Calu3 (cell line): ENCODE data around the gene DOCK10. TPM values are rescaled to one million over a fixed set of nuclear protein-coding genes. Genes with fewer than 3 reads are reported as not detected.

Experiments used
- BruUV-seq: library from RNA; stranded (reverse); fragments of 400-500 nt; replicated peaks from 2 replicates; lab custom pipeline; 2021; lab: Mats Ljungman, UMichigan
- CTCF ChIA-PET: fragments of 300-600 bp; sonication (Branson Sonifier 250); formaldehyde crosslinking; loops from one replicate; lab custom pipeline; 2022; ENCODE audit warnings: antibody characterized with exemption; lab: Charles Lee
- DNase-seq: peaks from one replicate; pipeline ENCODE4 v3.0.0; 2022
- H3K27ac Mint-ChIP-seq: one replicate; pipeline ENCODE4 v1.8.0; 2022; ENCODE audit warnings: mixed read lengths; ENCODE audit not compliant: unreplicated experiment
- H3K27me3 Mint-ChIP-seq: one replicate; pipeline ENCODE4 v1.8.0; 2022; ENCODE audit warnings: mixed read lengths; ENCODE audit not compliant: unreplicated experiment
- H3K36me3 Mint-ChIP-seq: one replicate; pipeline ENCODE4 v1.8.0; 2022; ENCODE audit warnings: mild to moderate bottlenecking, moderate library complexity, mixed read lengths; ENCODE audit not compliant: insufficient read depth, unreplicated experiment
- H3K4me1 Mint-ChIP-seq: one replicate; pipeline ENCODE4 v1.8.0; 2022; ENCODE audit warnings: mild to moderate bottlenecking, low read depth, mixed read lengths; ENCODE audit not compliant: unreplicated experiment
- H3K4me3 Mint-ChIP-seq: one replicate; pipeline ENCODE4 v1.8.0; 2022; ENCODE audit warnings: mild to moderate bottlenecking, low read depth, moderate library complexity, mixed read lengths; ENCODE audit not compliant: unreplicated experiment
- H3K9me3 Mint-ChIP-seq: one replicate; pipeline ENCODE4 v1.8.0; 2022; ENCODE audit warnings: low read depth, mixed read lengths; ENCODE audit not compliant: unreplicated experiment
- CTCF ChIP-seq: fragments of 200-600 bp; IDR thresholded peaks from one replicate; pipeline ENCODE4 v1.8.0; 2022; ENCODE audit warnings: antibody characterized with exemption; ENCODE audit not compliant: unreplicated experiment
- intact Hi-C: fragments of 100-400 bp; cut with micrococcal nuclease; formaldehyde crosslinking; loops from one replicate; pipeline ENCODE4 v1.10.0; 2022; ENCODE audit not compliant: unreplicated experiment
- total RNA-seq: library from RNA; stranded (reverse); gene quantifications from 2 replicates; pipeline ENCODE4 v1.2.3, GENCODE V29; 2022

DOCK10 gene
- total RNA-seq, 1 experiment from 2014 or later = 11.9 TPM

GRCh38 chr2:225028572-225028971 is 13.7 kb downstream of the DOCK10 start:
- Mint-ChIP-seq H3K9me3 (no peaks in the 10 kb centered on the region), H3K27me3 (no peaks in the 10 kb centered on the region), H3K36me3 (no peaks in the 10 kb centered on the region), H3K4me1 (peaks cover 12% of the 10 kb centered on the region), H3K4me3 (no peak overlapping the region), H3K27ac (no peak overlapping the region)
- DNase-seq = no peak
- no peak for TF ChIP-seq CTCF
- intact Hi-C loops = no loop called here
- CTCF ChIA-PET = no interaction called here
- no TSS peak for BruUV-seq

- Mint-ChIP-seq H3K27me3 (no peaks in the 10 kb centered on the region), H3K9me3 (no peaks in the 10 kb centered on the region), H3K4me1 (peaks cover 18% of the 10 kb centered on the region), H3K36me3 (no peaks in the 10 kb centered on the region), H3K4me3 (no peak overlapping the region), H3K27ac (no peak overlapping the region)
- TF ChIP-seq CTCF = no peak
- no peak for DNase-seq
- BruUV-seq = no TSS peak
- CTCF ChIA-PET = no interaction called here
- intact Hi-C loops = no loop called here
Measured at GRCh38 chr2:225027061-225027762, 15.1 kb downstream of the DOCK10 start.

- intact Hi-C loops = no loop called here
- no peak overlapping the region for H3K4me3 Mint-ChIP-seq
- no peaks in the 10 kb centered on the region for H3K36me3 Mint-ChIP-seq
- no peak overlapping the region for H3K27ac Mint-ChIP-seq
- H3K9me3 Mint-ChIP-seq = no peaks in the 10 kb centered on the region
- TF ChIP-seq CTCF = no peak
- CTCF ChIA-PET = interaction anchor here (0.5 kb wide), 1 partner anchor 558 kb away, joined by 8 read pairs; no protein-coding TSS in a partner anchor
- no TSS peak for BruUV-seq
- H3K4me1 Mint-ChIP-seq = peaks cover 27% of the 10 kb centered on the region
- no peak for DNase-seq
- H3K27me3 Mint-ChIP-seq = no peaks in the 10 kb centered on the region
Measured at GRCh38 chr2:225025917-225026571, 16.2 kb downstream of the DOCK10 start.

GRCh38 chr2:225022188-225022587 is 20.1 kb downstream of the DOCK10 start:
- Mint-ChIP-seq H3K36me3 (no peaks in the 10 kb centered on the region), H3K9me3 (no peaks in the 10 kb centered on the region), H3K4me1 (peaks cover 38% of the 10 kb centered on the region), H3K4me3 (peak overlapping the region; percentile 13), H3K27ac (peak overlapping the region; percentile 9), H3K27me3 (no peaks in the 10 kb centered on the region)
- CTCF ChIA-PET = interaction anchor here (0.6 to 0.7 kb wide), 2 partner anchors 15 to 95 kb away, joined by 3 read pairs; no protein-coding TSS in a partner anchor
- TF ChIP-seq CTCF = no peak
- no TSS peak for BruUV-seq
- intact Hi-C loops = no loop called here
- peak; percentile 30 for DNase-seq
